Urothelium cell line (cell line): ENCODE measurements around the gene ABCA13.

Experiments used
- DNase-seq: peaks from one replicate; pipeline ENCODE4 v3.0.0; 2011; ENCODE audit warnings: low spot score, mixed read lengths
- FAIRE-seq: peaks from 2 replicates; lab custom pipeline; 2011; peaks lifted over from hg19 to GRCh38; lab: Jason Lieb, UNC

The ABCA13 gene

GRCh38 chr7:48355346-48355745 lies 184.1 kb downstream of the ABCA13 start:
- no peak for DNase-seq
- FAIRE-seq: no peak

- no peak for DNase-seq
- FAIRE-seq: peak; percentile 69
These were observed 189.3 kb downstream of the ABCA13 start for GRCh38 chr7:48360574-48360973.

- FAIRE-seq (no peak), DNase-seq (no peak)
These were observed 191.9 kb downstream of the ABCA13 start for GRCh38 chr7:48363174-48363573.

DNA sequence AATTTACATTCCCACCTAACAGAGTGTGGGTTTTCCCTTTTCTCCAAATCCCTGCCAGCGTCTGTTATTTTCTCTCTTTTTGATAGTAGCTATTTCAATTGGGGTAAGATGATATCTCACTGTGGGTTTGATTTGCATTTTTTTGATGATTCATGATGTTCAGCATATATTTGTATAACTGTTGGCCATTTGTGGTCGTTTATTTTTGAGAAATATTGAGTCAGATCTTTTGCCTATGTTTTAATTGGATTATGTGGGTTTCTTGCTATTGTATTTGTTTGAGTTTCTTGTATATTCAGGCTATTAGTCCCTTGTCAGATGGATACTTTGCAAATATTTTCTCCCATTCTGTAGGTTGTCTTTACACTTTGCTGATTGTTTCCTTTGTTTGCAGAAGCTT lies 193.8 kb downstream of the ABCA13 start:
- FAIRE-seq (no peak), DNase-seq (no peak)

DNA sequence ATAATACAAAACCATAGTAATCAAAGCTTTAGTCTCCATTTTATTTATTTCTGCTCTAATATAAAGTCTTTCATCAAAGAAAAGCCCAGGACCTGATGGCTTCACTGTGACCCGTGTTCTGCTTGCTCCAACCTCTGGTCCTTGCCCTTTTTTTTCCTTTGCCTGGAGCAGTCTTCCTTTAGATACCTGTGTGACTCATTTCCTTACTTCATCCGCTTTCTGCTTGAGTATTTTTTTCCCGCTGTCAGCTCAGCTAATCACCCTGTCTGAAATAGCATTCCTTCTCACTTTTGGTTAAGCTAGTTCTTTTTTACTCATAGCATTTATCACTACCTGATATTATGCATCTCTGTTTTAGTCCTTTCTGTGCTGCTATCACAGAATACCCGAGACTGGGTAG lies 194.8 kb downstream of the ABCA13 start:
- DNase-seq (peak; percentile 65), FAIRE-seq (no peak)

GRCh38 chr7:48376263-48376662 lies 205.0 kb downstream of the ABCA13 start:
- DNase-seq: no peak

DNA sequence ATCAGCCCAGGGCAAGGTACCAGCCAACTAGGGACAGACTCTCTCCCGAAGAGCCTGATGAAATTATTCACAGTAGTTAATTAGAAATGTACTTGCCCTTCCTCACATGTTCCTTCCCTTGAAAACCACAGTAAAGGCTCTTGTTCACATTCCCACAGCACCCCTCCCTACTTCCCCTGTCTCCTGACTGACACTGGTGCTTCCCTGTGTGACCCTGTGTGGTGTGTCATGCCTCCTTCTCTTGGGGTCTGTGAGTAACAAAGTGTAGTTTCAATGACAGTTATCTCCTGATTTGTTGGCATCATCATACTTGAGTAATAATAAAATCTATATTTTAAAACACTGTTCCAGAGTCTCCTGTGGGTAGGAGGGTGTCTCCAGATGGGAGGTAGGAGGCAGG lies 209.7 kb downstream of the ABCA13 start:
- no peak for DNase-seq
- FAIRE-seq: no peak

More at GRCh38 chr7:48376263-48376662, 205.0 kb downstream of the ABCA13 start:
- peak; percentile 37 for FAIRE-seq

DNA sequence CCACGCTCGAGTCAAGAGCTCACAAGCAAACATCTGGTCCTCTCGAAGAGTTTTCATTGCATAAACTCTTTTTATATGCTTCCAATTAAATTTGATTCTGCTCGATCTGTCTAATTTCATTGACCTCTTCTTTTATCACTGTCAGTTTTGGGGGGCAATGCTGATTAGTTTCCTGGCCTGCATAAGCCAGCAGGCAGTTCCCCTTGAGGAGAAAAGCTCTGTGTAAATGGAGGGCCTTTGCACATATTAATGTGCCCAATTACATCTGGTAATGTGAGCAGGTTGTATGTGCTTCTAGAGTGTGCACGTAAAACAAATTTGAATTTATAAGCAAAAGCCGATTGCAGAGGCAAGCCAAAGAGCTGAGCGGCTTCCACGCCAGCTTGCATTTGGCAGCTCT lies 210.3 kb downstream of the ABCA13 start:
- no peak for DNase-seq
- no peak for FAIRE-seq

GRCh38 chr7:48384180-48384752 lies 213.0 kb downstream of the ABCA13 start:
- no peak for DNase-seq
- peak; percentile 37 for FAIRE-seq

DNA sequence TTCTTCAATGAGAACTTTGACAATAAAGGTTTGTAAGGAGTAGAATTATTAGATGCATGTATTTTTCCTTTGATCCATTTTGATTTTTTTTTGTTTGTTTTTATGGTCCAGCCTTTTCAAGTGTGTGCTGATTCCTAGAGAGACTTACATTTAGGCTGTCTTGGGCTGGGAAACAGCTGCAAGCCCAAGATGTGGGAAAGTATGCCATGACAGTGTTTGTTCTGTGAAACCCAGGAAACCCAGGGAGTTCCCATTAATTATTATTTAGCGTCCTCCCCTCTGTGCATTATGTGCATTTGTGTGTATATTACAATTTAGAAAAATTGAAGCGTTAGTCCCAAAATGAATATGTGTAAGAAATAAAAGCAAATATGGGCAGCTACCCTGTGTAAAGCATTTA lies 216.7 kb downstream of the ABCA13 start:
- no peak for FAIRE-seq

GRCh38 chr7:48388911-48389310 lies 217.7 kb downstream of the ABCA13 start:
- FAIRE-seq: no peak
- DNase-seq: no peak

More for the DNA sequence above, 216.7 kb downstream of the ABCA13 start:
- no peak for DNase-seq

- FAIRE-seq: no peak
- peak; percentile 55 for DNase-seq
These were observed 218.7 kb downstream of the ABCA13 start for GRCh38 chr7:48389977-48390376.

DNA sequence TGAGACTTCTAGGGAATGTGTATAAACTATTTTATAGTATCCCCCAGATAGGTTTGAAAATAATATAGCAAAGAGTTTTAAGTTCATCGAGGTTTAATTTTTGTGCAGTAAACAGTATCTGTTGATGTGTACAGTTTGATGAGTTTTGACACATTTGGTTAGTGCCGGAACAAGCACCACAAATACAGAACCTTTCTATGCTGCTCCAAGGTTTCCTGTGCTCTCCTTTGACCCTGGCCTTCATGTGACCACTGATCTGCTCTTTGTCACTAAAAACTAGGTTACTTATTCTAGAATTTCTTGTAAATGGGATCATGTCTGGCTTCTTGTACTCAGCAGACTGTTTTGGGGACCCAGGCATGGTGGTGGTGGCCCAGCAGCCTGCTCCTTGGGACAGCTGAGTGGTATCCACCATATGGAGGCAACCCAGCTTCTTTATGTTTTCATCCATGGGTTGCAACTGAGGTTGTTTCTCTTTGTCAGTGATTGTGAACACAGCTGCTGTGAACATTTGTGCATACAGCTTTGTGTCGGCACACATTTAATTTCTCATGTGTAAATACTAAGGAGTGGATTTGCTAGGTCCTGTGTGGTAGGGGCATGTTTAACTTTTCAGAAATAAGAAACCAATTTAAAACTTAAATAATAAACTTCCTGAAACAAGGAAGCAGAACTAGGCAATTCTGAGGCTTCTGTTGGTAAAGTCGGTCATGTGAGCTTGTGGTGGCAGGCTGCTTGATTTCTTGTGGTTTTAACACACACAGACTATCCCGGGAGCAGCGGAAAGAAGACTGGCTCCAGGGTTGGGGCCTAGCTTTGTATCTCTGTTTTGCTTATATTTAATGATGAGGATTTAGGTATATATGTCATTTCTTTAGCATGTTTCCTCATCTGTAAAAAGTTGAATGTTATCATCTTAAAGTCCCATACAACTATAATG lies 219.4 kb downstream of the ABCA13 start:
- FAIRE-seq (no peak), DNase-seq (no peak)

DNA sequence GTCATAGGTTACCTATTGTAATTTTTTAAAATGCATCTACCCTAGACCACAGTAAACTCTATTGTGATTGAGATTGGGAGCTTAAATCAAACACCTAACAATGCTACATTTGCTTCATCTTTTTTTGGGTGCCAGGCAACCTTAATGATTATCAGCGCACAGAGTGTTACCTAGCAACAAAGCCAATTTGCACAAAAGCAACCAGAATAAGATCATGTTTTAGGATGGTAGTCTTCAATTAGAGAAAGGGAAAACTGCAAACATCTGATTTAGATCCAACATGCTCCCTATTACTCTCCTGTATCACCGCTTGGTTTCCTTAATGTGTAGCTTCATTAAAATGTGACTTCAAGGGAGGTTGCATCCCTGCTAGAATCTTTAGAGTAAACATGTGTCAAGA lies 226.9 kb downstream of the ABCA13 start:
- DNase-seq (no peak), FAIRE-seq (no peak)

GRCh38 chr7:48402721-48403120 lies 231.5 kb downstream of the ABCA13 start:
- DNase-seq: no peak
- peak; percentile 93 for FAIRE-seq

GRCh38 chr7:48408731-48409130 lies 237.5 kb downstream of the ABCA13 start:
- DNase-seq (no peak), FAIRE-seq (peak; percentile 78)

GRCh38 chr7:48411619-48412018 lies 240.4 kb downstream of the ABCA13 start:
- DNase-seq (no peak), FAIRE-seq (no peak)

- DNase-seq (no peak), FAIRE-seq (peak; percentile 32)
These were observed 242.9 kb downstream of the ABCA13 start for GRCh38 chr7:48414011-48414732.

DNA sequence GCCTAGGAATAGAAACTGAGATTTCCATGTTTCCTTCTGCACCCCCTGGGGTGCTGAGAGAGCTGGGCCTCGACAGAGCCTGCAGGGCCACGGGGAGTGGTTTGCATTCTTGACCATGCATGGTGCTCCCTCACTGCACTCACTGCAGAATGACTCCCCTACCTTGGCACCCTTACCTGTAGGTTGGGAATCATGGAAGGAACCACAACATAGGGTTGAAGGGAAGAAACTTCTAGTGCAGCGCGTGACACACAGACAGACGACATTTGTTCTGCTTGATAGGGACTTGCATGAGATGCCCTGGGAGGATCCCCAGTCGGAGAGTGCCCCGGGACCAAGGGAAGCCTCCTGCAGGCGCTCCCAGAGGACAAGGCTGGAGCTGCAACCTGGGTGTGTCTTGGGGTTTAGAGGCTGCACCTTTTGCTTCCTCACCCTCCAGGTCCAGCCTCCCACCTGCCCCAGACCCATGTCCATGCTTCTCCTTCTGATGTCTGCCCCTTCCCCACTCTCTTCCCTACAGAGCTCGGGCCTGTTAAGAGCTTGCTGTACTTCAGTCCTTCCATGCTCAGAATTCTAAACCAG lies 245.2 kb downstream of the ABCA13 start:
- FAIRE-seq (no peak), DNase-seq (no peak)

- FAIRE-seq (no peak), DNase-seq (no peak)
These were observed 248.1 kb downstream of the ABCA13 start for GRCh38 chr7:48419401-48419800.

DNA sequence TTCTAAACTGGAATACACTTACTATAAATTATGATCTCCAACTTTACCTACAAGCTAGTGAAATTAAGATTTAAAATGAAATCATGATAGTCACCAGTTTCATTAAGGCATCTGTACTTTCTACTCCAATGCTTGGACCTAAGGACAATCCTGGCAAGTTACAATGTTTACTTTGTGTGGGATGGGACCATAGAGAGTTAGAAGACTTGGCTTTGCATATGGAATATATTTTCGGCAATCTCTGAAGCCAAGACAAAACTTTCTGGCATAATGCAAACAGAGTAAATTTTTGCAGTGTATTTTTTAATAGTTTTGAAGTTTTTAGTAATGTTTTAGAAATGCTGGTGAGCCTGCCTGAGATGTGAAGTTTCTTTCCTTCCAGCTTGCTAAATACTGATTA lies 248.9 kb downstream of the ABCA13 start:
- DNase-seq (no peak), FAIRE-seq (no peak)
